ENCODE measurements around the gene CACFD1. TPM values are rescaled to one million over a fixed set of nuclear protein-coding genes. Genes with fewer than 3 reads are reported as not detected.

The CACFD1 gene
- total and polyA plus RNA-seq, 2 of the 4 experiments (the other 2 are of a cell fraction), result 2.0 to 6.6 TPM

GRCh38 chr9:133428617-133429101 is 31.1 kb upstream of the CACFD1 start:
- no peaks in the 10 kb centered on the region for H3K9me3 ChIP-seq (ENCODE audit: control insufficient read depth, insufficient read depth, low read length)
- dilution Hi-C loops (cut with HindIII; ENCODE audit: low sequenced_read_pairs, unreplicated experiment), result no loop called here

More at GRCh38 chr9:133428617-133429101, 31.1 kb upstream of the CACFD1 start:
- Histone ChIP-seq H2AK9ac (replicated peaks; ENCODE audit: low read depth, low read length, poor library complexity) (no peak overlapping the region), H4K5ac (ENCODE audit: low read depth, low read length) (no peak overlapping the region), H3K14ac (replicated peaks; ENCODE audit: low read depth, low read length) (no peak overlapping the region), H4K20me1 (ENCODE audit: insufficient read depth, low read length) (peaks cover under 1% of the 10 kb centered on the region; the same call in 1 of the 2 replicates), H4K91ac (ENCODE audit: insufficient read depth, low read depth, low read length) (no peak overlapping the region), H3K36me3 (ENCODE audit: control insufficient read depth, insufficient read depth, low read length) (peaks cover 4% of the 10 kb centered on the region; the same call in 1 of the 2 replicates), H2BK20ac (ENCODE audit: low read depth, low read length) (no peak overlapping the region), H3K27ac (ENCODE audit: insufficient read depth, low read length) (no peak overlapping the region), H3K27me3 (ENCODE audit: control insufficient read depth, insufficient read depth, low read length) (peaks cover 15% of the 10 kb centered on the region), H2AK5ac (ENCODE audit: low read depth, low read length) (no peak overlapping the region), H4K8ac (ENCODE audit: low read depth in 2 of 2, low read length in 2 of 2) (no peak overlapping the region), H3K79me1 (ENCODE audit: low read depth in 1 of 2, low read length in 2 of 2) (no peaks in the 10 kb centered on the region), H3K4me2 (ENCODE audit: low read depth, low read length) (peak overlapping the region; percentile 55; the same call in 1 of the 2 replicates), H2BK120ac (ENCODE audit: low read depth, low read length) (no peak overlapping the region), H3K9me1 (ENCODE audit: insufficient read depth, low read length) (peaks cover 8% of the 10 kb centered on the region), H3K9ac (ENCODE audit: low read depth, low read length) (no peak overlapping the region), H3K4me1 (ENCODE audit: control insufficient read depth, insufficient read depth, low read length) (peaks cover under 1% of the 10 kb centered on the region; the same call in 1 of the 2 replicates), H2AFZ (replicated peaks; ENCODE audit: low read length, poor library complexity) (peak overlapping the region; percentile 79), H3K23ac (ENCODE audit: low read depth, low read length) (no peak overlapping the region), H3K56ac (ENCODE audit: extremely low read depth, insufficient read depth, low read length) (no peak overlapping the region), H3K18ac (ENCODE audit: low read depth, low read length) (no peak overlapping the region), H3K4me3 (ENCODE audit: insufficient read depth, low read depth, low read length) (peak overlapping the region; percentile 4; the same call in 1 of the 2 replicates), H2BK5ac (ENCODE audit: low read depth, low read length, poor library complexity, severe bottlenecking) (no peak overlapping the region), H2BK15ac (ENCODE audit: low read depth, low read length) (no peak overlapping the region), H3K4ac (ENCODE audit: low read depth, low read length) (no peak overlapping the region)
- intact Hi-C loops (cut with micrococcal nuclease), result no loop called here
- no peak for DNase-seq
- WGBS, 2 experiments (ENCODE audit: extremely low coverage in 2 of 2, insufficient read length in 1 of 2), result 1% methylated on average over 16 of the region's 57 CpGs; no CpG with 5 or more reads in 1 of the 2 experiments
- CTCF ChIA-PET, result no interaction called here
- in situ Hi-C loops (cut with MboI; ENCODE audit: low sequenced_read_pairs), result no loop called here
- no TSS peak for BruUV-seq (replicated peaks)
- TF ChIP-seq USF2 (IDR thresholded peaks at IDR 0.05; ENCODE audit: low read depth, low read length) (peak; percentile 38; the same call in 1 of the 2 replicates), MXI1 (IDR thresholded peaks at IDR 0.05; ENCODE audit: borderline replicate concordance, low read depth, low read length) (no peak)
- ATAC-seq (ENCODE audit: low read depth), result peak; percentile 56
- POLR2A ChIA-PET (ENCODE audit: unreplicated experiment), result no interaction called here

Measured in IMR-90 (cell line).